HG03135 (cell line): ENCODE data around the gene GABRB3.

Source experiments
- ATAC-seq: cut with Tn5 transposase; IDR thresholded peaks from one replicate; pipeline ENCODE4 v1.9.1; 2021; ENCODE audit warnings: mild to moderate bottlenecking, moderate library complexity; ENCODE audit not compliant: unreplicated experiment

GABRB3 gene

GRCh38 chr15:26634319-26634718, 138.5 kb downstream of the GABRB3 start:
- ATAC-seq: no peak

DNA sequence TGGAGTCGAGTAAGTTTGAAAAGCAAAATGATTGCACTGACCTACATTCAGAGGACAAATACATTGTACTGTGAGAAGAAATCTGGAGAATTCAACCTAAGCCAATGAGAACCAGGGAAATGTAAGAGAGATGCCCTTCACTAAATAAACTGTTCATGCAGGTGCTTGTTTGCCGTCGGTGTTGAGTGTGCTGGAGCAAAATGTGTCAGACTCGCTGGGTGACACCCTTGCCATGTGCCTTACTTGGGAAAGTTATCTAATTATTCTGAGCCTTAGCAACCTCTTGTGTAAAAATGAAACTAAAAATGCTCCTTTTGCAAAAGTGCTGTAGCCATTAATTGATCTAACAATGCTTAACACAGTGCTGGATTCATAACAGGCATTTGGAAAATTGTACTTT, 140.4 kb downstream of the GABRB3 start:
- ATAC-seq: no peak

- no peak for ATAC-seq
These were observed 141.0 kb downstream of the GABRB3 start for GRCh38 chr15:26631894-26632293.

GRCh38 chr15:26630857-26631256, 142.0 kb downstream of the GABRB3 start:
- no peak for ATAC-seq

DNA sequence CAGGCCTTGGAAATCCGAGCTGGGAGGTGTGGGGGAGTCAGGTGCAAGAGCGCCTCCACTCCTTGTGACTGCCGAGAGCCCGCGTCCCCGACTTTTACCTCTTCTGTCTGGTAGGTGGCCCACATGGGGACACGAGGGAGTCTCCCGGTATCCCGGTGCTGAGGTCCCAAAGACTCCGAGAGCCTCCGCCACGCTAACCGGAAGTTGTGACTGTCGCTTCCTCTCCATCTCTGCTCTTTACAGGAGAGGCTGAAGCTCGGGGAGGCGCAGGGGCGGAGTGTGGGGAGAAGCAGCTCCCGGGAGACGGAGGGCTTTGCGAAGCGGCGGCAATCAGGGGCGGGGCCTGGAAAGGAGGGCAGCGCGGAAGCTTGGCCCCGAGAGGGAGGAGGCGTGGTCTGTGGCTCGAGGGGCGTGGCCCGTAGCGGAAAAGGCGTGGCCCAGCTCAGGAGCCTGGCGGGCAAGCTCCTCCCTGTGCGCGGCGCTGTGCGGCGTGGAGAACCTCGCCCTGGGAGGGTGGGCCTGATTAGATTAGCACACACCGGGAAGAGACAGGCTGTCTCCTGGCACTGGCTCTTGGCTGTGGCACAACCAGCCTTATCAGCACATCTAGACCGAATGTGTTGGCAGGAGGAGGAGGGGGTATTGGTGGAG, 143.9 kb downstream of the GABRB3 start:
- no peak for ATAC-seq

DNA sequence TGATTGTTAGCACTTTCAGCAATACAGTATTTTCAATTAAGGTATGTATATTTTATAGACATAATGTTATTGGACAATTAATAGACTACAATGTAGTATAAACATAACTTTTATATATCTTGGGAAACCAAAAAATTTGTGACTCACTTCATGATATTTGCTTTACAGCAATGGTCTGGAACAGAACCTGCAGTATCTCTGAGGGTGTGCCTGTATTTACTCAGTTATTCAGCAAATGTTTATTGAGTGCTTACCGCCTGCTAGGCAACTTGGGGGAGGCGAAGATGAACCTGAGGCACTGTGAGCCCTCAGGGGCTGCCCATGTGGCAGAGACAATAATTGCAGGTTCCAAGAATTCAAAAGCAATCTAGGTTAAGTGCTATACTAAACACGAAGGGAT, 144.8 kb downstream of the GABRB3 start:
- ATAC-seq: no peak

DNA sequence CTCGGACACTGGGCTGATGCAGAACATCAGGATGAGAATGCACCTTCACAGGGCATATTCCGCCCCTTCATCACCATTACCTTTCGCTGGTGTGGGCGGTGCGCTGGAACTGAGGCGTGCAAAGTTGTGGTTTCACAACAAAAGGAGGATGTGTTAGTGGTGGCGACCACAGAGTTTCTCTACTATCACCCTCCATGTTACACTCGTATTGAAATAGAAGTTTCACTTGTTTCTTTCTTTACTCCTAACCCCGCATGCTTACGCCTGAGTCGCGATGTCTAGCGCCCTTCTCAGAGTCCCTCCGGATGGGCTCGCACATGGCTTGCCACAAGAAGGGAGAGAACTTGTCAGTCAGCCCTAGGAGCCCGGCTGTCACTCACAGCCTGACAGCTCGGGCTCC, 148.7 kb downstream of the GABRB3 start:
- ATAC-seq: no peak

DNA sequence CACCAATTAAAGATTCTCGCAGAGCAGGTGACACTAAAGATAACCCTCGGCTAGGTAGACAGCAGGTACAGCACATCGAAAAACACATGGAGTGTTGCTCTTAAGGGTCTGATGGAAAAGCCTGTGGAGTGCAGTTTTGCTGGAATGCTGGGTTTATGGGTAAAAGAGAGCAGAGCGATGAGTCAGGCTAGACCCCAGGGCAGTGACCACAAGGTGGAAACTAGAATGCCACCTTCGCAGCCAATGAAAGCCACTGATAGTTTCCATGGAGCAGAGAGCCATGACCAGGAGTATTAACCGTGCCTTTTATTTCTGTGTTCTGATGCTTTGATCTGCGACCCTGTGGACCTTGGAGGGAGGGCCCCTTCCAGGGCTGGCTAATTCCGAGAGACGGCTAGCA, 149.8 kb downstream of the GABRB3 start:
- no peak for ATAC-seq

- ATAC-seq: no peak
These were observed 151.1 kb downstream of the GABRB3 start for GRCh38 chr15:26621816-26622215.

- ATAC-seq: no peak
These were observed 152.1 kb downstream of the GABRB3 start for GRCh38 chr15:26620528-26621458.

- ATAC-seq: no peak
These were observed 157.0 kb downstream of the GABRB3 start for GRCh38 chr15:26615927-26616302.

GRCh38 chr15:26615188-26615926, 157.5 kb downstream of the GABRB3 start:
- no peak for ATAC-seq

GRCh38 chr15:26614734-26615133, 158.1 kb downstream of the GABRB3 start:
- no peak for ATAC-seq

DNA sequence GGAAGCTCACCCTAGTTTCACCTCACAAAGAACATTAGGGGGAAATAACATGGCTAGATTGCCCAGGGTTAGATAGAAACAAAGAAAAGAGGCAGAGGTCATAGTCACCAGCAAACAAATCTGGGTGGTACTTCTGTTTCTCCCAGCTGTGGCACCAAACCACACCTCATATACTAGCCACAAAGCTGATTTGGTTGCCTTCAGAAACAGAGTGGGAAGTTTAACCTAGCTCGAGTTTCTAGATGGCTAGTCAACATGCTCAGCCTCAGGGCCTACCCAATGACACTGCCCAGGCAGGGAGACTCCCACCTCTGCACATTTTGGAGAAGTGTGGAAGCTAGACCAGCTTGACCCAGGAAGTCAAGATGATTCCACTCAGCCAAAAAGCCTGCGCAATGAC, 174.2 kb downstream of the GABRB3 start:
- ATAC-seq: no peak

- no peak for ATAC-seq
These were observed 177.3 kb downstream of the GABRB3 start for GRCh38 chr15:26595611-26596010.

GRCh38 chr15:26590676-26591075, 182.2 kb downstream of the GABRB3 start:
- ATAC-seq: no peak

- no peak for ATAC-seq
These were observed 190.0 kb downstream of the GABRB3 start for GRCh38 chr15:26582840-26583239.

DNA sequence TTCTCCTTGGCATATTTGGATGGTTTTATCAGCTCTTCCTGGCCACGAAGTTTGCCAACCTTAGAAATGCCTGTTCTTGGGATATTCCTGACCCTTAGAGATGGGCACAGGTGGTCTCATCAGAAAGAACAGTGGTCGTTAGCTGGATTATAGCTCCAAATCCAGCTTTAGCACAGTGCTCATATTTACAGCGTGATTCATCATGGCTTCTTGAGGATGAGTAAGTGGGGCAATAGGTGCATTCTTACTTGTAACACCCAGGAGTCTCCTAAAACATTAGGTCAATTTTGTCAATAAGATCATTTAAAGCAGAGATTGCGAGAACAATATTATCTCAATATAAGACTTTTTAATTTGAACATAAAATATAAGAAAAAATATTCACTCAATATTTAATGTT, 191.9 kb downstream of the GABRB3 start:
- no peak for ATAC-seq

DNA sequence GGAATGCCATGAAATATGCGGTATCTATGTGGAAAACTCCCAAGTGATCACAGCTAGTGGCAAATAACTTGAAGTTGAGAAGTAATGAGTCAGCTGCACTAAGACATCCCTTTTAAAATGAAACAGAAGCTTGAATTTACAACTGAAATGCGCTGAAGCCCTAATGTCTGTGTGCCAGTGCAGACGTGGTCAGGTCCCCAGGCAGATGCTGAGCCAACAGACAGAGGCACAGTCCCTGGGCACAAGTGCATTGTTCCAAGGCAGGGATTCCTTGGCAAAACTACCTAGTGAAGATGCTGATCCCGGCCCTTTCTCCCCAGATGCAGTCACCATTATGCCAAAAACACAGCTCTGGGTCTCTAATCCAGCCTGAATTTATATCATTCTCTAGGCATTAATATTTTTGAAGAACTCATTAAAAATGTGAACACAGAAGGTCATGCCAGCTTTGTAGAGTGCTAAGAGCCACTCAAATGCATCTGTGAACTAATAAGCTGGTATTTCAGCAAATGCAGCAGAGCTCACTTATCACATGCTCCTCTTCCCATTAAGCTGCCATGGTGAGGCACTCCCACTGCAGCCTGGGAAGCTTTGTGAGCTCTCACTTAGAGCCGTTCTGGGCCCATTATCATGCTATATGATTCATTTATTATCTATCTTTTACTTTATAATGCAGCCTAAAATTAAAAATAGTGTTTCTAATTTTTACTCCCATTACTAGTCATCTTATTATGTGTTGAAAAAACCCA, 200.1 kb downstream of the GABRB3 start:
- no peak for ATAC-seq

DNA sequence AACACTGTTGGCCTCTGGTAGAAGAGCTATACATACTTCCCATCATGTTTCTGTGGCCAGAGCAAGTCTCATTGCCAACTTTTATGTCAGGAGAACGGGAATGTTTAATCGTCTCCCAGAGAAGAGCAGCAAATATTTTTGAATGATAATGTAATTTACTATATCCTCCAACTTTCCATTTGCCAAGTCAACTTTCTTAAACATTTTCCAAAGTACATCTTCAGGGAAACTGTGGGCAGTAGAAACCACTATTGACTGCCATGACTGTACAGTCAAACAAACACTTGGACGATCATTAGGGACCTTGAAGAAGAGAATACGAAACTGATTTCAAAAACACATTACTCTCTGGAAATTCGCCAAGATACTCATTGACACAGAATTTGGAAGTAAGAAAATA, 201.5 kb downstream of the GABRB3 start:
- ATAC-seq: no peak

GRCh38 chr15:26565542-26565941, 207.3 kb downstream of the GABRB3 start:
- no peak for ATAC-seq
